Kidney (tissue), 14 donors: ENCODE results near the gene CDC42EP1. TPM values are rescaled to one million over a fixed set of nuclear protein-coding genes. Genes with fewer than 3 reads are reported as not detected.

Experiments used
- DNase-seq, 5 donors: peaks; one replicate each; pipeline ENCODE4 v3.0.0-alpha.2; 2013 to 2020
- FAIRE-seq: peaks from 2 replicates; lab custom pipeline; 2012; peaks lifted over from hg19 to GRCh38; lab: Jason Lieb, UNC
- H3K27ac ChIP-seq, 2 donors: one replicate each; pipeline ENCODE4 v1.7.0; 2013; ENCODE audit warnings: low read depth in 2 of 2, low read length in 2 of 2, inconsistent platforms in 1 of 2
- H3K27me3 ChIP-seq: one replicate; pipeline ENCODE4 v1.7.1; 2013; ENCODE audit warnings: low read length, inconsistent platforms; ENCODE audit not compliant: control insufficient read depth, insufficient read depth
- H3K36me3 ChIP-seq, 3 donors: one replicate each; pipeline versions ENCODE4 v1.7.0 to v1.7.1; 2013; ENCODE audit warnings: low read length in 3 of 3, control low read depth in 1 of 3, inconsistent platforms in 1 of 3; ENCODE audit not compliant: insufficient read depth in 3 of 3, control insufficient read depth in 2 of 3
- H3K4me1 ChIP-seq, 3 donors: one replicate each; pipeline versions ENCODE4 v1.7.0 to v1.7.1; 2013; ENCODE audit warnings: low read length in 3 of 3, inconsistent platforms in 1 of 3, low read depth in 1 of 3; ENCODE audit not compliant: control insufficient read depth in 2 of 3, insufficient read depth in 2 of 3
- H3K4me3 ChIP-seq, 3 donors: one replicate each; pipeline versions ENCODE4 v1.7.0 to v1.8.1; 2013; ENCODE audit warnings: low read length in 3 of 3, control low read depth in 1 of 3, inconsistent platforms in 1 of 3
- H3K9ac ChIP-seq, 3 donors: one replicate each; pipeline versions ENCODE4 v1.7.0 to v1.7.1; 2013; ENCODE audit warnings: low read length in 3 of 3, control low read depth in 1 of 3, inconsistent platforms in 1 of 3
- H3K9me3 ChIP-seq, 3 donors: one replicate each; pipeline versions ENCODE4 v1.7.0 to v1.7.1; 2013; ENCODE audit warnings: low read length in 3 of 3, control low read depth in 1 of 3, inconsistent platforms in 1 of 3; ENCODE audit not compliant: control insufficient read depth in 2 of 3, insufficient read depth in 1 of 3
- CTCF ChIP-seq: IDR thresholded peaks from 3 replicates; pipeline ENCODE4 v1.5.1; 2012; ENCODE audit warnings: mild to moderate bottlenecking, moderate library complexity, borderline replicate concordance; ENCODE audit not compliant: insufficient read depth; ENCODE audit errors: extremely low read depth
- intact Hi-C: fragments of 100-400 bp; cut with DNase I; formaldehyde crosslinking; loops from one replicate; pipeline ENCODE4 v1.11.1; 2022
- polyA plus RNA-seq: library from polyadenylated mRNA; stranded (reverse); fragments of 350-450 nt; fragmentation: Illumina TruSeq; extraction: RNeasy Lipid Tissue Mini Kit (QIAGEN cat#74804); gene quantifications from one replicate; pipeline ENCODE4 v1.2.3, GENCODE V29; 2014; ENCODE audit warnings: low read depth, low replicate concordance; ENCODE audit not compliant: insufficient read depth
- total RNA-seq: library from RNA; stranded (reverse); fragmentation: NEBNext Ultra II Directional; extraction: Animal tissue kit (Norgen Biotek cat#: 25700); gene quantifications from one replicate; pipeline ENCODE4 v1.2.1, GENCODE V29; 2021
- donor health status: control.
- donor health status: control.
- donor health status: control.
- donor health status: control.
- donor health status: control.
- donor health status: DM: yes; HTN: yes; CAD: no.
- donor health status: Normal renal cell carcinoma (clear cell type).

Gene CDC42EP1
- total and polyA plus RNA-seq, 2 donors from 2014 or later: 29.5 to 68.5 TPM

- Histone ChIP-seq H3K36me3 (peaks cover 0 to 21% (median 2%) of the 10 kb centered on the region in 3 donors), H3K4me3 (peak overlapping the region in 2 of 3 donors; percentile 23 to 34), H3K9ac (peak overlapping the region in 2 of 3 donors; percentile 32 to 93), H3K27me3 (no peaks in the 10 kb centered on the region), H3K9me3 (no peaks in the 10 kb centered on the region), H3K4me1 (peaks cover 9 to 59% (median 24%) of the 10 kb centered on the region in 3 donors), H3K27ac (peak overlapping the region; percentile 90 to 98)
- no peak for FAIRE-seq
- no peak for TF ChIP-seq CTCF
- peak; percentile 57 to 89 (median 74) for DNase-seq
- intact Hi-C loops: no loop called here
These were observed 3.1 kb downstream of the CDC42EP1 start for GRCh38 chr22:37563153-37564081.

GRCh38 chr22:37564111-37564711 lies 3.9 kb downstream of the CDC42EP1 start:
- peak in 3 of 5 donors; percentile 46 to 93 (median 63) for DNase-seq
- intact Hi-C loops: no loop called here
- Histone ChIP-seq H3K27me3 (no peaks in the 10 kb centered on the region), H3K9ac (peak overlapping the region in 2 of 3 donors; percentile 41 to 93), H3K4me1 (peaks cover 9 to 62% (median 24%) of the 10 kb centered on the region in 3 donors), H3K9me3 (no peaks in the 10 kb centered on the region), H3K27ac (peak overlapping the region; percentile 90 to 98), H3K36me3 (peaks cover 0 to 21% (median 2%) of the 10 kb centered on the region in 3 donors), H3K4me3 (peak overlapping the region in 1 of 3 donors; percentile 23)
- no peak for TF ChIP-seq CTCF
- no peak for FAIRE-seq

- H3K4me1 ChIP-seq: peaks cover 9 to 72% (median 37%) of the 10 kb centered on the region in 3 donors
- no peak overlapping the region for H3K4me3 ChIP-seq
- no peak for DNase-seq
- peaks cover 0 to 25% (median 2%) of the 10 kb centered on the region in 3 donors for H3K36me3 ChIP-seq
- intact Hi-C loops: no loop called here
- no peak for TF ChIP-seq CTCF
- H3K9ac ChIP-seq: no peak overlapping the region
- no peaks in the 10 kb centered on the region for H3K27me3 ChIP-seq
- H3K27ac ChIP-seq: peak overlapping the region in 1 of 2 donors; percentile 53
- no peaks in the 10 kb centered on the region for H3K9me3 ChIP-seq
- FAIRE-seq: no peak
These were observed 5.5 kb downstream of the CDC42EP1 start for GRCh38 chr22:37565830-37566229.
